K562 (cell line): ENCODE measurements around the gene RAD23B. TPM values are rescaled to one million over a fixed set of nuclear protein-coding genes. Genes with fewer than 3 reads are reported as not detected.

ENCODE experiments used
- ATAC-seq: fragments of 200-7000 bp; cut with Tn5 transposase; 3 replicates; pipeline ENCODE4 v1.9.1; 2020; ENCODE audit warnings: moderate library complexity
- BruUV-seq: library from RNA; stranded (reverse); fragments of 400-500 nt; replicated peaks from 2 replicates; lab custom pipeline; 2021; lab: Mats Ljungman, UMichigan
- CTCF ChIA-PET: fragments of 300-600 bp; formaldehyde crosslinking; extraction: SDS; loops from one replicate; lab custom pipeline; 2021; ENCODE audit warnings: low intra/inter-chr PET ratio; lab: Yijun Ruan, JAX
- POLR2A ChIA-PET: fragments of 300-600, 350-650 bp; sonication (Branson Sonifier 250); formaldehyde crosslinking; extraction: SDS; loops from one replicate; lab custom pipeline; 2021; ENCODE audit warnings: antibody characterized with exemption, inconsistent platforms; lab: Yijun Ruan, JAX
- DNase-seq, 4 experiments: peaks; one replicate each; pipeline versions ENCODE4 v3.0.0 to v3.0.0-alpha.2; 2011 to 2018; ENCODE audit warnings: low spot score in 3 of 4, mixed read lengths in 3 of 4; ENCODE audit errors: extremely low read depth in 1 of 4
- FAIRE-seq: peaks from 2 replicates; lab custom pipeline; 2011; peaks lifted over from hg19 to GRCh38; lab: Jason Lieb, UNC
- H2AFZ ChIP-seq: 2 replicates; pipeline ENCODE4 v1.6.0; 2011; ENCODE audit warnings: low read depth, low read length, control low read depth, inconsistent platforms
- H3K27ac ChIP-seq: fragments of 200-600 bp; 3 replicates; pipeline ENCODE4 v1.8.0; 2011; ENCODE audit warnings: low read depth, mild to moderate bottlenecking, control low read depth, inconsistent platforms, low read length, moderate library complexity, mixed read lengths; ENCODE audit errors: extremely low read depth
- H3K27me3 ChIP-seq, 2 experiments: fragments of 300-600 bp in 1 of 2; 2 replicates in 1 of 2; 3 replicates in 1 of 2; pipeline versions ENCODE4 v1.6.0 to v1.8.0; 2011; ENCODE audit warnings: inconsistent platforms in 2 of 2, low read length in 2 of 2, mild to moderate bottlenecking in 1 of 2, mixed read lengths in 1 of 2, moderate library complexity in 1 of 2; ENCODE audit not compliant: control insufficient read depth in 2 of 2, insufficient read depth in 2 of 2
- H3K36me3 ChIP-seq: fragments of 300-600 bp; 3 replicates; pipeline ENCODE4 v1.8.0; 2011; ENCODE audit warnings: mild to moderate bottlenecking, low read length, inconsistent platforms; ENCODE audit not compliant: control insufficient read depth, insufficient read depth
- H3K4me1 ChIP-seq, 2 experiments: fragments of 200-600 bp in 1 of 2; replicated peaks in 1 of 2; 2 replicates in 1 of 2; 3 replicates in 1 of 2; pipeline versions ENCODE4 v1.5.1 to v1.8.0; 2011; ENCODE audit warnings: inconsistent platforms in 2 of 2, low read length in 2 of 2, mild to moderate bottlenecking in 1 of 2, mixed read lengths in 1 of 2, moderate library complexity in 1 of 2; ENCODE audit not compliant: control insufficient read depth in 2 of 2, insufficient read depth in 2 of 2
- H3K4me2 ChIP-seq: 2 replicates; pipeline ENCODE4 v1.6.1; 2011; ENCODE audit warnings: low read length, control low read depth, inconsistent platforms, mixed read lengths; ENCODE audit not compliant: insufficient read depth
- H3K4me3 ChIP-seq: fragments of 200-600 bp; sonication (generic), shearing (Covaris generic); 2 replicates; pipeline ENCODE4 v1.5.1; 2016; ENCODE audit warnings: control low read depth, inconsistent platforms
- H3K79me2 ChIP-seq: fragments of 200-600 bp; 3 replicates; pipeline ENCODE4 v1.8.0; 2011; ENCODE audit warnings: low read length, inconsistent platforms; ENCODE audit not compliant: control insufficient read depth, insufficient read depth
- H3K9ac ChIP-seq, 2 experiments: 2 replicates each; pipeline versions ENCODE4 v1.6.0 to v1.6.1; 2011; ENCODE audit warnings: low read depth in 2 of 2, low read length in 2 of 2, control low read depth in 1 of 2, inconsistent platforms in 1 of 2, mild to moderate bottlenecking in 1 of 2, mixed read lengths in 1 of 2; ENCODE audit not compliant: insufficient read depth in 1 of 2
- H3K9me1 ChIP-seq: one replicate; pipeline ENCODE4 v1.6.0; 2011; ENCODE audit warnings: inconsistent platforms, mild to moderate bottlenecking, low read length, moderate library complexity; ENCODE audit not compliant: control insufficient read depth, insufficient read depth
- H3K9me3 ChIP-seq: replicated peaks from 2 replicates; pipeline ENCODE4 v1.5.1; 2011; ENCODE audit warnings: low read depth, low read length, inconsistent platforms; ENCODE audit not compliant: control insufficient read depth, insufficient read depth
- H4K20me1 ChIP-seq: replicated peaks from 2 replicates; pipeline ENCODE4 v1.6.1; 2011; ENCODE audit warnings: low read length, inconsistent platforms, mixed read lengths; ENCODE audit not compliant: control insufficient read depth, insufficient read depth
- MGA ChIP-seq: fragments of 450-650 bp; IDR thresholded peaks from 2 replicates; pipeline ENCODE4 v1.6.1; 2016; ENCODE audit warnings: mild to moderate bottlenecking, moderate library complexity
- PRMT5 ChIP-seq: sonication (generic); formaldehyde crosslinking; IDR thresholded peaks from 2 replicates; pipeline ENCODE4 v1.5.0; 2020; ENCODE audit warnings: missing genetic modification reagents
- SREBF1 ChIP-seq: fragments of 150-350 bp; IDR thresholded peaks from 2 replicates; pipeline ENCODE4 v1.6.1; 2014; ENCODE audit warnings: antibody characterized with exemption, low read depth, low read length, borderline replicate concordance
- ZHX1 ChIP-seq: fragments of 150-350 bp; conservative IDR thresholded peaks from 2 replicates; pipeline ENCODE4 v1.6.1; 2014; ENCODE audit warnings: low read length
- ZNF589 ChIP-seq: fragments of 200-800 bp; sonication (Bioruptor generic); IDR thresholded peaks from 2 replicates; pipeline ENCODE4 v1.6.1; 2016; ENCODE audit warnings: low read depth, missing genetic modification characterization, missing compliant biosample characterization
- WGBS: fragments of 100-300 bp; shearing (Covaris generic); methylation state at CpG from one replicate; pipeline ENCODE4 v1.1.6; 2016; ENCODE audit warnings: low coverage, mixed read lengths; ENCODE audit not compliant: insufficient coverage; ENCODE audit errors: missing lambda C conversion rate; 5-methylcytosine and 5-hydroxymethylcytosine counted together
- in situ Hi-C: fragments of 300-500 bp; cut with MboI; formaldehyde crosslinking; loops from 4 replicates; pipeline ENCODE4 v1.15.0; 2018; ENCODE audit warnings: inconsistent platforms, mixed read lengths
- intact Hi-C: fragments of 100-400 bp; cut with micrococcal nuclease; formaldehyde crosslinking; loops from 2 replicates; pipeline ENCODE4 v1.14.2; 2022
- polyA plus RNA-seq, 8 experiments: library from polyadenylated mRNA; depleted of rRNA in 4 of 8; stranded (reverse) in 5 of 8; unstranded in 3 of 8; fragments of >200 nt; fragmentation: Nextera tagmentation in 2 of 8; fragmentation: Illumina TruSeq in 1 of 8; extraction: Ambion mirVana in 2 of 8; extraction: Trizol in 1 of 8; gene quantifications; 2 replicates each; pipeline versions ENCODE4 v1.2.1 to v1.2.3, GENCODE V29; 2011 to 2014; ENCODE audit warnings: inconsistent platforms in 1 of 8, missing spikeins in 1 of 8
- total RNA-seq, 7 experiments: library from RNA; depleted of rRNA in 6 of 7; stranded (reverse); fragments of >200 nt in 6 of 7; fragmentation: Illumina TruSeq in 2 of 7; extraction: Trizol in 2 of 7; gene quantifications; 2 replicates each; pipeline versions ENCODE4 v1.2.1 to v1.2.3, GENCODE V29; 2011 to 2021; ENCODE audit warnings: low replicate concordance in 1 of 7

RAD23B gene
- total and polyA plus RNA-seq, 9 of the 15 experiments (the other 6 are each of a cell fraction or from before 2014, with no cell fraction given), result 14.5 to 184 (median 114) TPM

- Histone ChIP-seq H3K27ac (peak overlapping the region; percentile 99), H3K9me1 (no peaks in the 10 kb centered on the region), H3K4me1 (peaks cover 3 to 20% of the 10 kb centered on the region in 2 experiments; a peak in 3 of 5 replicates), H3K4me2 (peak overlapping the region; percentile 93), H2AFZ (peak overlapping the region; percentile 71), H3K9ac (peak overlapping the region; percentile 98 to 99), H3K36me3 (peaks cover 13% of the 10 kb centered on the region; the same call in 1 of the 3 replicates), H3K79me2 (peaks cover 62% of the 10 kb centered on the region), H4K20me1 (peaks cover 33% of the 10 kb centered on the region), H3K27me3 (no peaks in the 10 kb centered on the region), H3K9me3 (no peaks in the 10 kb centered on the region), H3K4me3 (peak overlapping the region; percentile 98)
- in situ Hi-C loops (no loop called here), intact Hi-C loops (no loop called here)
- ChIA-PET CTCF (no interaction called here), POLR2A (interaction anchor here (0.5 to 1.7 kb wide), 10 partner anchors 9 to 1726 kb away, joined by 3 to 11 read pairs (median 4); partner anchors contain the start of gene FKTN)
- ATAC-seq (peak; percentile 81), FAIRE-seq (peak; percentile 19), DNase-seq (peak; percentile 59 to 92 (median 71))
- 0% methylated on average over 43 of the region's 55 CpGs for WGBS
- BruUV-seq, result TSS peak; percentile 39
- TF ChIP-seq ZNF589 (CRISPR knock-in tag), result no peak
- TF ChIP-seq ZHX1, result no peak
- TF ChIP-seq PRMT5 (CRISPR knock-in tag), result no peak
- TF ChIP-seq SREBF1, result no peak
- peak; percentile 73; the same call in 1 of the 2 replicates for TF ChIP-seq MGA
Measured at GRCh38 chr9:107283623-107284616, 841 bp downstream of the RAD23B start.
